HepG2 (cell line): ENCODE results near the gene MICAL3. TPM values are rescaled to one million over a fixed set of nuclear protein-coding genes. Genes with fewer than 3 reads are reported as not detected.

Experiments
- ATAC-seq: fragments of 200-7000 bp; cut with Tn5 transposase; 3 replicates; pipeline ENCODE4 v1.9.1; 2020; ENCODE audit warnings: mild to moderate bottlenecking, moderate library complexity
- BruUV-seq: library from RNA; stranded (reverse); fragments of 400-500 nt; replicated peaks from 2 replicates; lab custom pipeline; 2021; lab: Mats Ljungman, UMichigan
- CTCF ChIA-PET: fragments of 300-600 bp; formaldehyde crosslinking; extraction: SDS; loops from one replicate; lab custom pipeline; 2021; ENCODE audit warnings: low total read pairs, inconsistent platforms, low intra/inter-chr PET ratio; lab: Yijun Ruan, JAX
- POLR2A ChIA-PET: fragments of 350-600 bp; sonication (Branson Sonifier 250); formaldehyde crosslinking; loops from one replicate; lab custom pipeline; 2020; ENCODE audit warnings: antibody characterized with exemption, inconsistent platforms; lab: Yijun Ruan, JAX
- DNase-seq: peaks from one replicate; pipeline ENCODE4 v3.0.0-alpha.2; 2015; ENCODE audit warnings: low spot score
- FAIRE-seq: peaks from 3 replicates; lab custom pipeline; 2011; peaks lifted over from hg19 to GRCh38; lab: Jason Lieb, UNC
- H2AFZ ChIP-seq: one replicate; pipeline ENCODE4 v1.6.1; 2011; ENCODE audit warnings: low read length, inconsistent platforms
- H3K27ac ChIP-seq: fragments of 300-600 bp; 3 replicates; pipeline ENCODE4 v1.8.0; 2011; ENCODE audit warnings: mixed run types, mild to moderate bottlenecking, mixed read lengths, low read length, inconsistent platforms; ENCODE audit not compliant: insufficient read depth; ENCODE audit errors: extremely low read length
- H3K27me3 ChIP-seq, 2 experiments: fragments of 200-600 bp in 1 of 2; 2 replicates in 1 of 2; 3 replicates in 1 of 2; pipeline versions ENCODE4 v1.6.0 to v1.8.0; 2011; ENCODE audit warnings: low read length in 2 of 2, mild to moderate bottlenecking in 2 of 2, moderate library complexity in 2 of 2, inconsistent platforms in 1 of 2; ENCODE audit not compliant: insufficient read depth in 2 of 2, control insufficient read depth in 1 of 2
- H3K36me3 ChIP-seq, 2 experiments: fragments of 200-600 bp in 1 of 2; replicated peaks in 1 of 2; 2 replicates in 1 of 2; 3 replicates in 1 of 2; pipeline versions ENCODE4 v1.5.1 to v1.8.0; 2011; ENCODE audit warnings: low read length in 2 of 2, inconsistent platforms in 1 of 2; ENCODE audit not compliant: insufficient read depth in 2 of 2, control insufficient read depth in 1 of 2
- H3K4me1 ChIP-seq: 2 replicates; pipeline ENCODE4 v1.5.1; 2012; ENCODE audit warnings: low read length, inconsistent platforms; ENCODE audit not compliant: insufficient read depth
- H3K4me2 ChIP-seq: 2 replicates; pipeline ENCODE4 v1.6.0; 2011; ENCODE audit warnings: low read depth, low read length, inconsistent platforms
- H3K4me3 ChIP-seq, 3 experiments: fragments of 200-600 bp in 1 of 3; sonication (generic), shearing (Covaris generic) in 1 of 3; replicated peaks in 1 of 3; 2 replicates each; pipeline ENCODE4 v1.5.1; 2011 to 2016; ENCODE audit warnings: low read length in 3 of 3, inconsistent platforms in 2 of 3, low read depth in 2 of 3, mild to moderate bottlenecking in 2 of 3, control low read depth in 1 of 3, mixed read lengths in 1 of 3; ENCODE audit not compliant: insufficient read depth in 1 of 3
- H3K79me2 ChIP-seq: one replicate; pipeline ENCODE4 v1.6.1; 2011; ENCODE audit warnings: low read length, inconsistent platforms; ENCODE audit not compliant: insufficient read depth
- H3K9ac ChIP-seq: 2 replicates; pipeline ENCODE4 v1.6.0; 2011; ENCODE audit warnings: mild to moderate bottlenecking, low read depth, low read length, inconsistent platforms; ENCODE audit not compliant: insufficient read depth
- H3K9me3 ChIP-seq: 2 replicates; pipeline ENCODE4 v1.5.1; 2012; ENCODE audit warnings: mild to moderate bottlenecking, low read length
- H4K20me1 ChIP-seq: 2 replicates; pipeline ENCODE4 v1.6.0; 2011; ENCODE audit warnings: inconsistent platforms, mild to moderate bottlenecking, low read length, moderate library complexity; ENCODE audit not compliant: insufficient read depth
- DRAP1 ChIP-seq: IDR thresholded peaks from 2 replicates; pipeline ENCODE4 v1.6.1; 2016; ENCODE audit warnings: missing genetic modification reagents, missing compliant biosample characterization
- FOXK2 ChIP-seq: fragments of 450-650 bp; IDR thresholded peaks from 2 replicates; pipeline ENCODE4 v1.6.1; 2016
- HDAC6 ChIP-seq: fragments of 200-600 bp; sonication (generic); IDR thresholded peaks from 2 replicates; pipeline ENCODE4 v1.7.0; 2017; ENCODE audit warnings: mild to moderate bottlenecking, antibody characterized with exemption, low read length, low read depth
- HNF1A ChIP-seq, 2 experiments: sonication (generic) in 1 of 2; formaldehyde crosslinking in 1 of 2; IDR thresholded peaks; 2 replicates each; pipeline versions ENCODE4 v1.4.0 to v1.6.1; 2016 to 2020; ENCODE audit warnings: borderline replicate concordance in 1 of 2, low read depth in 1 of 2, mild to moderate bottlenecking in 1 of 2, missing genetic modification reagents in 1 of 2
- NFIC ChIP-seq: IDR thresholded peaks from 2 replicates; pipeline ENCODE4 v1.6.1; 2012; ENCODE audit warnings: mild to moderate bottlenecking, low read length, inconsistent platforms
- ONECUT2 ChIP-seq: sonication (generic); formaldehyde crosslinking; IDR thresholded peaks from 2 replicates; pipeline ENCODE4 v1.4.0; 2020; ENCODE audit warnings: missing genetic modification reagents
- ZBTB10 ChIP-seq: sonication (generic); formaldehyde crosslinking; IDR thresholded peaks from 2 replicates; pipeline ENCODE4 v1.4.0; 2020; ENCODE audit warnings: missing genetic modification reagents, borderline replicate concordance
- ZSCAN29 ChIP-seq: sonication (generic); formaldehyde crosslinking; conservative IDR thresholded peaks from 2 replicates; pipeline ENCODE4 v1.4.0; 2020; ENCODE audit warnings: mild to moderate bottlenecking, missing genetic modification reagents
- WGBS: methylation state at CpG from one replicate; pipeline ENCODE4 v1.1.6; 2017; ENCODE audit warnings: low lambda C conversion rate; 5-methylcytosine and 5-hydroxymethylcytosine counted together
- in situ Hi-C: cut with HindIII; loops from 2 replicates; pipeline ENCODE4 v1.10.0; 2017; ENCODE audit warnings: low pct_unique_long_range_greater_than_20kb; ENCODE audit not compliant: extremely low pct_ligation_motif_present
- intact Hi-C: fragments of 100-400 bp; cut with micrococcal nuclease; formaldehyde crosslinking; loops from one replicate; pipeline ENCODE4 v1.10.0; 2022; ENCODE audit not compliant: unreplicated experiment
- polyA plus RNA-seq, 8 experiments: library from polyadenylated mRNA; depleted of rRNA in 3 of 8; stranded (reverse) in 7 of 8; unstranded in 1 of 8; fragments of >200 nt; fragmentation: Illumina TruSeq in 4 of 8; extraction: Trizol in 4 of 8; gene quantifications; 2 replicates each; pipeline versions ENCODE4 v1.2.1 to v1.2.3, GENCODE V29; 2011 to 2016; ENCODE audit warnings: low read depth in 4 of 8, missing spikeins in 1 of 8, mixed read lengths in 1 of 8; ENCODE audit not compliant: insufficient read depth in 1 of 8
- total RNA-seq, 5 experiments: library from RNA; depleted of rRNA; stranded (reverse); fragments of >200 nt; fragmentation: Illumina TruSeq; extraction: Trizol; gene quantifications; 2 replicates each; pipeline ENCODE4 v1.2.3, GENCODE V29; 2016; ENCODE audit warnings: low read depth in 1 of 5

Gene MICAL3
- total and polyA plus RNA-seq, 2 of the 13 experiments (the other 11 are each of a cell fraction or from before 2014, with no cell fraction given): 5.3 to 12.5 TPM

- H3K4me1 ChIP-seq: peaks cover 62% of the 10 kb centered on the region
- no TSS peak for BruUV-seq
- no peak for TF ChIP-seq NFIC
- TF ChIP-seq ZBTB10 (CRISPR knock-in tag): no peak
- no peak for TF ChIP-seq HDAC6
- no peak for TF ChIP-seq ONECUT2 (CRISPR knock-in tag)
- TF ChIP-seq FOXK2: no peak
- no peak for TF ChIP-seq DRAP1 (CRISPR knock-in tag)
- no peak for TF ChIP-seq HNF1A (IDR thresholded peaks at IDR 0.05; ENCODE audit: low read depth)
- no peak for TF ChIP-seq HNF1A (CRISPR knock-in tag; IDR thresholded peaks at IDR 0.05; ENCODE audit: borderline replicate concordance)
- TF ChIP-seq ZSCAN29 (CRISPR knock-in tag): no peak
- TF ChIP-seq, all 625 proteins: peak for 0
- intact Hi-C loops (loop anchor here (1.0 kb wide), 1 partner anchor 25 kb away; no protein-coding TSS in a partner anchor), in situ Hi-C loops (no loop called here)
- no peaks in the 10 kb centered on the region for H3K36me3 ChIP-seq
- H3K4me3 ChIP-seq: no peak overlapping the region
- H2AFZ ChIP-seq: no peak overlapping the region
- FAIRE-seq (no peak), ATAC-seq (no peak), DNase-seq (no peak)
- H3K79me2 ChIP-seq: peaks cover 75% of the 10 kb centered on the region
- no peaks in the 10 kb centered on the region for H3K9me3 ChIP-seq
- H3K9ac ChIP-seq: no peak overlapping the region
- no peak overlapping the region for H3K4me2 ChIP-seq
- ChIA-PET CTCF (no interaction called here), POLR2A (no interaction called here)
- 95% methylated on average over 8 of the region's 8 CpGs for WGBS
- H3K27me3 ChIP-seq: no peaks in the 10 kb centered on the region
- H4K20me1 ChIP-seq: no peaks in the 10 kb centered on the region
- H3K27ac ChIP-seq: no peak overlapping the region
Observed at GRCh38 chr22:17974703-17975372, 49.5 kb downstream of the MICAL3 start.
